ENCODE measurements around the gene ZNF18.

Gene ZNF18

DNA sequence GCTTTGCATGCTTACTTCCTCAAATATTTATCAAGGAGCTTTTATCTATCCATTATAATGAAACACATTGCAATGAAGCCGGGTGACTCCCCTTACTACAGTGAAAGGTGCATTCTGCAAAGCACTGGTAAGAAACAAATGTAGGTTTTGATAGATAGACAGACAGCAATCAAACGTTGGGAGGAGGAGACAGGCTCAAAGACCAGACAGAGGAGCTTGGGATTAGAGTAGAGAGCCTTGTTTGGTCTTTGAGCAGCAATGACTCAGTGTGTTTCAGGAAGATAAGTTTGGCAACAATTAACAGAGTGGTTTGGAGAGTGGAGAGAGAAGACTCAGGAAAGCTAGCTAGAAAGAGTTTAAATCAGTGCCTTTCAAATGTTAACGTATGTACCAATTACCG, 68.8 kb downstream of the ZNF18 start:
- DNase-seq (ENCODE audit: low spot score) = no peak
- in situ Hi-C loops (cut with MboI; ENCODE audit: low pct_unique_long_range_greater_than_20kb, low sequenced_read_pairs, unreplicated experiment) = no loop called here
- TF ChIP-seq, protein P1, sequence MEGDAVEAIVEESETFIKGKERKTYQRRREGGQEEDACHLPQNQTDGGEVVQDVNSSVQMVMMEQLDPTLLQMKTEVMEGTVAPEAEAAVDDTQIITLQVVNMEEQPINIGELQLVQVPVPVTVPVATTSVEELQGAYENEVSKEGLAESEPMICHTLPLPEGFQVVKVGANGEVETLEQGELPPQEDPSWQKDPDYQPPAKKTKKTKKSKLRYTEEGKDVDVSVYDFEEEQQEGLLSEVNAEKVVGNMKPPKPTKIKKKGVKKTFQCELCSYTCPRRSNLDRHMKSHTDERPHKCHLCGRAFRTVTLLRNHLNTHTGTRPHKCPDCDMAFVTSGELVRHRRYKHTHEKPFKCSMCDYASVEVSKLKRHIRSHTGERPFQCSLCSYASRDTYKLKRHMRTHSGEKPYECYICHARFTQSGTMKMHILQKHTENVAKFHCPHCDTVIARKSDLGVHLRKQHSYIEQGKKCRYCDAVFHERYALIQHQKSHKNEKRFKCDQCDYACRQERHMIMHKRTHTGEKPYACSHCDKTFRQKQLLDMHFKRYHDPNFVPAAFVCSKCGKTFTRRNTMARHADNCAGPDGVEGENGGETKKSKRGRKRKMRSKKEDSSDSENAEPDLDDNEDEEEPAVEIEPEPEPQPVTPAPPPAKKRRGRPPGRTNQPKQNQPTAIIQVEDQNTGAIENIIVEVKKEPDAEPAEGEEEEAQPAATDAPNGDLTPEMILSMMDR (IDR thresholded peaks at IDR 0.05; ENCODE audit: extremely low read depth, insufficient read depth, missing control alignments) = no peak

Data from GM13977 (cell line).